HepG2 (cell line): ENCODE results near the gene PYGL. TPM values are rescaled to one million over a fixed set of nuclear protein-coding genes. Genes with fewer than 3 reads are reported as not detected.
A peak's percentile ranks its signal among the peaks of the same experiment; 100 is the strongest.

Source experiments
- ATAC-seq: fragments of 200-7000 bp; cut with Tn5 transposase; 3 replicates; pipeline ENCODE4 v1.9.1; 2020; ENCODE audit warnings: mild to moderate bottlenecking, moderate library complexity
- BruUV-seq: library from RNA; stranded (reverse); fragments of 400-500 nt; replicated peaks from 2 replicates; lab custom pipeline; 2021; lab: Mats Ljungman, UMichigan
- CTCF ChIA-PET: fragments of 300-600 bp; formaldehyde crosslinking; extraction: SDS; loops from one replicate; lab custom pipeline; 2021; ENCODE audit warnings: low total read pairs, inconsistent platforms, low intra/inter-chr PET ratio; lab: Yijun Ruan, JAX
- POLR2A ChIA-PET: fragments of 350-600 bp; sonication (Branson Sonifier 250); formaldehyde crosslinking; loops from one replicate; lab custom pipeline; 2020; ENCODE audit warnings: antibody characterized with exemption, inconsistent platforms; lab: Yijun Ruan, JAX
- DNase-seq: peaks from one replicate; pipeline ENCODE4 v3.0.0-alpha.2; 2015; ENCODE audit warnings: low spot score
- FAIRE-seq: peaks from 3 replicates; lab custom pipeline; 2011; peaks lifted over from hg19 to GRCh38; lab: Jason Lieb, UNC
- H2AFZ ChIP-seq: one replicate; pipeline ENCODE4 v1.6.1; 2011; ENCODE audit warnings: low read length, inconsistent platforms
- H3K27ac ChIP-seq: fragments of 300-600 bp; 3 replicates; pipeline ENCODE4 v1.8.0; 2011; ENCODE audit warnings: mixed run types, mild to moderate bottlenecking, mixed read lengths, low read length, inconsistent platforms; ENCODE audit not compliant: insufficient read depth; ENCODE audit errors: extremely low read length
- H3K27me3 ChIP-seq, 2 experiments: fragments of 200-600 bp in 1 of 2; 2 replicates in 1 of 2; 3 replicates in 1 of 2; pipeline versions ENCODE4 v1.6.0 to v1.8.0; 2011; ENCODE audit warnings: low read length in 2 of 2, mild to moderate bottlenecking in 2 of 2, moderate library complexity in 2 of 2, inconsistent platforms in 1 of 2; ENCODE audit not compliant: insufficient read depth in 2 of 2, control insufficient read depth in 1 of 2
- H3K36me3 ChIP-seq, 2 experiments: fragments of 200-600 bp in 1 of 2; replicated peaks in 1 of 2; 2 replicates in 1 of 2; 3 replicates in 1 of 2; pipeline versions ENCODE4 v1.5.1 to v1.8.0; 2011; ENCODE audit warnings: low read length in 2 of 2, inconsistent platforms in 1 of 2; ENCODE audit not compliant: insufficient read depth in 2 of 2, control insufficient read depth in 1 of 2
- H3K4me1 ChIP-seq: 2 replicates; pipeline ENCODE4 v1.5.1; 2012; ENCODE audit warnings: low read length, inconsistent platforms; ENCODE audit not compliant: insufficient read depth
- H3K4me2 ChIP-seq: 2 replicates; pipeline ENCODE4 v1.6.0; 2011; ENCODE audit warnings: low read depth, low read length, inconsistent platforms
- H3K4me3 ChIP-seq, 3 experiments: fragments of 200-600 bp in 1 of 3; sonication (generic), shearing (Covaris generic) in 1 of 3; replicated peaks in 1 of 3; 2 replicates each; pipeline ENCODE4 v1.5.1; 2011 to 2016; ENCODE audit warnings: low read length in 3 of 3, inconsistent platforms in 2 of 3, low read depth in 2 of 3, mild to moderate bottlenecking in 2 of 3, control low read depth in 1 of 3, mixed read lengths in 1 of 3; ENCODE audit not compliant: insufficient read depth in 1 of 3
- H3K79me2 ChIP-seq: one replicate; pipeline ENCODE4 v1.6.1; 2011; ENCODE audit warnings: low read length, inconsistent platforms; ENCODE audit not compliant: insufficient read depth
- H3K9ac ChIP-seq: 2 replicates; pipeline ENCODE4 v1.6.0; 2011; ENCODE audit warnings: mild to moderate bottlenecking, low read depth, low read length, inconsistent platforms; ENCODE audit not compliant: insufficient read depth
- H3K9me3 ChIP-seq: 2 replicates; pipeline ENCODE4 v1.5.1; 2012; ENCODE audit warnings: mild to moderate bottlenecking, low read length
- H4K20me1 ChIP-seq: 2 replicates; pipeline ENCODE4 v1.6.0; 2011; ENCODE audit warnings: inconsistent platforms, mild to moderate bottlenecking, low read length, moderate library complexity; ENCODE audit not compliant: insufficient read depth
- CEBPB ChIP-seq: IDR thresholded peaks from 2 replicates; pipeline ENCODE4 v1.6.1; 2011; ENCODE audit warnings: low read depth, low read length, improper control_type of control experiment, borderline replicate concordance
- CEBPG ChIP-seq: IDR thresholded peaks from 2 replicates; pipeline ENCODE4 v1.6.1; 2016
- FOSL2 ChIP-seq: sonication (generic); formaldehyde crosslinking; IDR thresholded peaks from 2 replicates; pipeline ENCODE4 v1.4.0; 2020; ENCODE audit warnings: missing genetic modification reagents
- FOXA1 ChIP-seq, 2 experiments: fragments of 450-650 bp in 1 of 2; sonication (generic) in 1 of 2; formaldehyde crosslinking in 1 of 2; IDR thresholded peaks; 2 replicates each; pipeline versions ENCODE4 v1.4.0 to v1.6.1; 2016 to 2020; ENCODE audit warnings: missing genetic modification reagents in 1 of 2
- FOXO1 ChIP-seq: sonication (generic); formaldehyde crosslinking; IDR thresholded peaks from 2 replicates; pipeline ENCODE4 v1.4.0; 2020; ENCODE audit warnings: missing genetic modification reagents
- GATAD2A ChIP-seq: IDR thresholded peaks from 2 replicates; pipeline ENCODE4 v1.6.1; 2016
- GTF3A ChIP-seq: sonication (generic); formaldehyde crosslinking; conservative IDR thresholded peaks from 2 replicates; pipeline ENCODE4 v1.4.0; 2020; ENCODE audit warnings: mild to moderate bottlenecking, missing genetic modification reagents
- NR2F6 ChIP-seq, 2 experiments: IDR thresholded peaks; 2 replicates each; pipeline ENCODE4 v1.6.1; 2016; ENCODE audit warnings: antibody characterized with exemption in 1 of 2, mild to moderate bottlenecking in 1 of 2
- SAP130 ChIP-seq: IDR thresholded peaks from 2 replicates; pipeline ENCODE4 v1.6.1; 2016; ENCODE audit warnings: low read depth
- TBX2 ChIP-seq: sonication (generic); formaldehyde crosslinking; IDR thresholded peaks from 2 replicates; pipeline ENCODE4 v1.5.0; 2020; ENCODE audit warnings: missing genetic modification reagents, mild to moderate bottlenecking, borderline replicate concordance
- YEATS4 ChIP-seq: sonication (generic); formaldehyde crosslinking; IDR thresholded peaks from 2 replicates; pipeline ENCODE4 v1.4.0; 2020; ENCODE audit warnings: missing genetic modification reagents, borderline replicate concordance
- ZNF83 ChIP-seq: sonication (generic); formaldehyde crosslinking; IDR thresholded peaks from 2 replicates; pipeline ENCODE4 v1.4.0; 2020; ENCODE audit warnings: missing genetic modification reagents, mild to moderate bottlenecking, borderline replicate concordance
- WGBS: methylation state at CpG from one replicate; pipeline ENCODE4 v1.1.6; 2017; ENCODE audit warnings: low lambda C conversion rate; 5-methylcytosine and 5-hydroxymethylcytosine counted together
- in situ Hi-C: cut with HindIII; loops from 2 replicates; pipeline ENCODE4 v1.10.0; 2017; ENCODE audit warnings: low pct_unique_long_range_greater_than_20kb; ENCODE audit not compliant: extremely low pct_ligation_motif_present
- intact Hi-C: fragments of 100-400 bp; cut with micrococcal nuclease; formaldehyde crosslinking; loops from one replicate; pipeline ENCODE4 v1.10.0; 2022; ENCODE audit not compliant: unreplicated experiment
- polyA plus RNA-seq, 8 experiments: library from polyadenylated mRNA; depleted of rRNA in 3 of 8; stranded (reverse) in 7 of 8; unstranded in 1 of 8; fragments of >200 nt; fragmentation: Illumina TruSeq in 4 of 8; extraction: Trizol in 4 of 8; gene quantifications; 2 replicates each; pipeline versions ENCODE4 v1.2.1 to v1.2.3, GENCODE V29; 2011 to 2016; ENCODE audit warnings: low read depth in 4 of 8, missing spikeins in 1 of 8, mixed read lengths in 1 of 8; ENCODE audit not compliant: insufficient read depth in 1 of 8
- total RNA-seq, 5 experiments: library from RNA; depleted of rRNA; stranded (reverse); fragments of >200 nt; fragmentation: Illumina TruSeq; extraction: Trizol; gene quantifications; 2 replicates each; pipeline ENCODE4 v1.2.3, GENCODE V29; 2016; ENCODE audit warnings: low read depth in 1 of 5
- TF ChIP-seq, protein P1 (sequence below): sonication (generic); formaldehyde crosslinking; conservative IDR thresholded peaks from 2 replicates; pipeline ENCODE4 v1.4.0; 2020; ENCODE audit warnings: missing genetic modification reagents
- TF ChIP-seq, protein P2 (sequence below): IDR thresholded peaks from 2 replicates; pipeline ENCODE4 v1.6.1; 2012; ENCODE audit warnings: low read depth, low read length, improper control_type of control experiment
- TF ChIP-seq, protein P3 (sequence below): sonication (generic); formaldehyde crosslinking; IDR thresholded peaks from 2 replicates; pipeline ENCODE4 v1.9.0; 2021; ENCODE audit warnings: mild to moderate bottlenecking, missing genetic modification reagents

The PYGL gene
- total and polyA plus RNA-seq, 2 of the 13 experiments (the other 11 are each of a cell fraction or from before 2014, with no cell fraction given): 98.4 to 110 TPM

DNA sequence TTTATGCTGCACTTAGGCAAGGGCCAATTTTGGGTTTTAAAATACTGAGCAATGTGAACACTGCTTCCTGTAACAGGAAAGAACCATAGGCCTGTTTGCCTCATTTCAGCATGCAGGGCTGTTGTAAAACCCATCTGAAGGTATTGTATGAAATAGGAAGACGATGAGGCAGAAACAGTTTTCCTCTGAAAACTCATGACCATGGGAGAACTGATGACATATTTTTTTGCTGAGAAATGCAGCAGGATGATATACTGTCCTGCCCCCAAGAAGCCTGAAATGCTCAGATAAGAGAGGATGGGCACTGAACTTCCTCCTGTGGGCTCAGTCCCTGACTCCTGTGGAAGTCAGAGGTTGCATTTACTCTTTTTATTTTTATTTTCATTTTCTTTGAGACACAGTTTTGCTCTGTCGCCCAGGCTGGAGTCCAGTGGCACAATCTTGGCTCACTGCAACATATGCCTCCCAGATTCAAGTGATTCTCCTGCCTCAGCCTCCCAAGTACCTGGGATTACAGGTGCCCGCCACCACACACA lies 17.4 kb downstream of the PYGL start (continued):
- TF ChIP-seq NR2F6 (IDR thresholded peaks at IDR 0.05) (no peak), NR2F6 (CRISPR knock-in tag; IDR thresholded peaks at IDR 0.05) (no peak), FOXO1 (CRISPR knock-in tag) (no peak), YEATS4 (CRISPR knock-in tag) (no peak)
- TF ChIP-seq, protein P1, sequence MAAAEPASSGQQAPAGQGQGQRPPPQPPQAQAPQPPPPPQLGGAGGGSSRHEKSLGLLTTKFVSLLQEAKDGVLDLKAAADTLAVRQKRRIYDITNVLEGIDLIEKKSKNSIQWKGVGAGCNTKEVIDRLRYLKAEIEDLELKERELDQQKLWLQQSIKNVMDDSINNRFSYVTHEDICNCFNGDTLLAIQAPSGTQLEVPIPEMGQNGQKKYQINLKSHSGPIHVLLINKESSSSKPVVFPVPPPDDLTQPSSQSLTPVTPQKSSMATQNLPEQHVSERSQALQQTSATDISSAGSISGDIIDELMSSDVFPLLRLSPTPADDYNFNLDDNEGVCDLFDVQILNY (CRISPR knock-in tag): no peak

DNA sequence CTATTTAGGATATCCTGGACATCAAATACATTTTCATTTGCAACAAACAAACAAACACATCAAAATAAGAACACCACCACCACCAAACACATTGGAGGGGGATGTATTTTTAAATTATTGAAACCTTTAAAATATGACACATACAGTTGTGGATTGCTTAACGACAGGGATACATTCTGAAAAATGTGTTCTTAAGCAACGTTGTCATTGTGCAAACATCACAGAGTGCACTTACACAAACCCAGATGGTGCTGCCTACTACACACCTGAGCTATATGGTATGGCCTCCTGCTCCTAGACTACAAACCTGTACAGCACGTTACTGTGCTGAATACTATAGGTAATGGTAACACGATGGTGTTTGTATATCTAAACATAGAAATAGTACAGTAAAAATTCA lies 19.4 kb downstream of the PYGL start:
- Histone ChIP-seq H2AFZ (no peak overlapping the region), H3K27me3 (no peaks in the 10 kb centered on the region), H3K27ac (no peak overlapping the region), H3K9me3 (no peaks in the 10 kb centered on the region), H3K9ac (no peak overlapping the region), H3K4me1 (peaks cover 42% of the 10 kb centered on the region), H3K4me2 (no peak overlapping the region), H3K79me2 (no peaks in the 10 kb centered on the region), H4K20me1 (no peaks in the 10 kb centered on the region), H3K4me3 (no peak overlapping the region), H3K36me3 (peaks cover 19 to 39% of the 10 kb centered on the region in 2 experiments)
- ATAC-seq (peak; percentile 21; the same call in 2 of the 3 replicates), FAIRE-seq (peak; percentile 53), DNase-seq (peak; percentile 47)
- intact Hi-C loops: no loop called here
- WGBS: 39% methylated on average over 4 of the region's 4 CpGs
- ChIA-PET POLR2A (interaction anchor here (0.8 to 2.8 kb wide), 2 partner anchors 10 to 19 kb away, joined by 3 to 14 read pairs; partner anchors contain the start of gene PYGL), CTCF (no interaction called here)
- no TSS peak for BruUV-seq
- in situ Hi-C loops: no loop called here
- TF ChIP-seq, protein P2, sequence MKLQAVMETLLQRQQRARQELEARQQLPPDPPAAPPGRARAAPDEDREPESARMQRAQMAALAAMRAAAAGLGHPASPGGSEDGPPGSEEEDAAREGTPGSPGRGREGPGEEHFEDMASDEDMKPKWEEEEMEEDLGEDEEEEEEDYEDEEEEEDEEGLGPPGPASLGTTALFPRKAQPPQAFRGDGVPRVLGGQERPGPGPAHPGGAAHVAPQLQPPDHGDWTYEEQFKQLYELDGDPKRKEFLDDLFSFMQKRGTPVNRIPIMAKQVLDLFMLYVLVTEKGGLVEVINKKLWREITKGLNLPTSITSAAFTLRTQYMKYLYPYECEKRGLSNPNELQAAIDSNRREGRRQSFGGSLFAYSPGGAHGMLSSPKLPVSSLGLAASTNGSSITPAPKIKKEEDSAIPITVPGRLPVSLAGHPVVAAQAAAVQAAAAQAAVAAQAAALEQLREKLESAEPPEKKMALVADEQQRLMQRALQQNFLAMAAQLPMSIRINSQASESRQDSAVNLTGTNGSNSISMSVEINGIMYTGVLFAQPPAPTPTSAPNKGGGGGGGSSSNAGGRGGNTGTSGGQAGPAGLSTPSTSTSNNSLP: 0 out of 2 replicates have a peak, but pooled peaks have one; percentile 18
- no peak for TF ChIP-seq ZNF83 (CRISPR knock-in tag)
- TF ChIP-seq GATAD2A (CRISPR knock-in tag): peak; percentile 43; the same call in 1 of the 2 replicates
- peak; percentile 42 for TF ChIP-seq FOSL2 (CRISPR knock-in tag)
- TF ChIP-seq CEBPB: peak; percentile 91
- TF ChIP-seq, protein P3, sequence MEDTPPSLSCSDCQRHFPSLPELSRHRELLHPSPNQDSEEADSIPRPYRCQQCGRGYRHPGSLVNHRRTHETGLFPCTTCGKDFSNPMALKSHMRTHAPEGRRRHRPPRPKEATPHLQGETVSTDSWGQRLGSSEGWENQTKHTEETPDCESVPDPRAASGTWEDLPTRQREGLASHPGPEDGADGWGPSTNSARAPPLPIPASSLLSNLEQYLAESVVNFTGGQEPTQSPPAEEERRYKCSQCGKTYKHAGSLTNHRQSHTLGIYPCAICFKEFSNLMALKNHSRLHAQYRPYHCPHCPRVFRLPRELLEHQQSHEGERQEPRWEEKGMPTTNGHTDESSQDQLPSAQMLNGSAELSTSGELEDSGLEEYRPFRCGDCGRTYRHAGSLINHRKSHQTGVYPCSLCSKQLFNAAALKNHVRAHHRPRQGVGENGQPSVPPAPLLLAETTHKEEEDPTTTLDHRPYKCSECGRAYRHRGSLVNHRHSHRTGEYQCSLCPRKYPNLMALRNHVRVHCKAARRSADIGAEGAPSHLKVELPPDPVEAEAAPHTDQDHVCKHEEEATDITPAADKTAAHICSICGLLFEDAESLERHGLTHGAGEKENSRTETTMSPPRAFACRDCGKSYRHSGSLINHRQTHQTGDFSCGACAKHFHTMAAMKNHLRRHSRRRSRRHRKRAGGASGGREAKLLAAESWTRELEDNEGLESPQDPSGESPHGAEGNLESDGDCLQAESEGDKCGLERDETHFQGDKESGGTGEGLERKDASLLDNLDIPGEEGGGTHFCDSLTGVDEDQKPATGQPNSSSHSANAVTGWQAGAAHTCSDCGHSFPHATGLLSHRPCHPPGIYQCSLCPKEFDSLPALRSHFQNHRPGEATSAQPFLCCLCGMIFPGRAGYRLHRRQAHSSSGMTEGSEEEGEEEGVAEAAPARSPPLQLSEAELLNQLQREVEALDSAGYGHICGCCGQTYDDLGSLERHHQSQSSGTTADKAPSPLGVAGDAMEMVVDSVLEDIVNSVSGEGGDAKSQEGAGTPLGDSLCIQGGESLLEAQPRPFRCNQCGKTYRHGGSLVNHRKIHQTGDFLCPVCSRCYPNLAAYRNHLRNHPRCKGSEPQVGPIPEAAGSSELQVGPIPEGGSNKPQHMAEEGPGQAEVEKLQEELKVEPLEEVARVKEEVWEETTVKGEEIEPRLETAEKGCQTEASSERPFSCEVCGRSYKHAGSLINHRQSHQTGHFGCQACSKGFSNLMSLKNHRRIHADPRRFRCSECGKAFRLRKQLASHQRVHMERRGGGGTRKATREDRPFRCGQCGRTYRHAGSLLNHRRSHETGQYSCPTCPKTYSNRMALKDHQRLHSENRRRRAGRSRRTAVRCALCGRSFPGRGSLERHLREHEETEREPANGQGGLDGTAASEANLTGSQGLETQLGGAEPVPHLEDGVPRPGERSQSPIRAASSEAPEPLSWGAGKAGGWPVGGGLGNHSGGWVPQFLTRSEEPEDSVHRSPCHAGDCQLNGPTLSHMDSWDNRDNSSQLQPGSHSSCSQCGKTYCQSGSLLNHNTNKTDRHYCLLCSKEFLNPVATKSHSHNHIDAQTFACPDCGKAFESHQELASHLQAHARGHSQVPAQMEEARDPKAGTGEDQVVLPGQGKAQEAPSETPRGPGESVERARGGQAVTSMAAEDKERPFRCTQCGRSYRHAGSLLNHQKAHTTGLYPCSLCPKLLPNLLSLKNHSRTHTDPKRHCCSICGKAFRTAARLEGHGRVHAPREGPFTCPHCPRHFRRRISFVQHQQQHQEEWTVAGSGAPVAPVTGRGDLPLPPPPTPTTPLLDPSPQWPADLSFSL (CRISPR knock-in tag): peak; percentile 77
- TF ChIP-seq CEBPG (CRISPR knock-in tag): peak; percentile 71
- TF ChIP-seq TBX2 (CRISPR knock-in tag): no peak
- peak; percentile 25; the same call in 1 of the 2 replicates for TF ChIP-seq SAP130 (CRISPR knock-in tag)
- no peak for TF ChIP-seq GTF3A (CRISPR knock-in tag)
- TF ChIP-seq FOXA1 (IDR thresholded peaks at IDR 0.05): no peak
- TF ChIP-seq FOXA1 (CRISPR knock-in tag; IDR thresholded peaks at IDR 0.05): 0 out of 2 replicates have a peak, but pooled peaks have one; percentile 47
